ENCODE results near the gene ZNF319.

GRCh38 chr16:57962046-57962445 lies 38.4 kb downstream of the ZNF319 start:
- no peak for TF ChIP-seq CTCF (conservative IDR thresholded peaks at IDR 0.05; ENCODE audit: low read depth, low read length)
- TF ChIP-seq POLR2A (IDR thresholded peaks at IDR 0.05; ENCODE audit: low read depth, low read length) = no peak
- no peak for TF ChIP-seq MAZ (IDR thresholded peaks at IDR 0.05; ENCODE audit: borderline replicate concordance, low read depth, low read length)
- no peak for TF ChIP-seq NFE2L2 (IDR thresholded peaks at IDR 0.05; ENCODE audit: low read depth, low read length)
- TF ChIP-seq CEBPB (IDR thresholded peaks at IDR 0.05; ENCODE audit: low read depth, low read length) = no peak
- TF ChIP-seq MXI1 (IDR thresholded peaks at IDR 0.05; ENCODE audit: borderline replicate concordance, low read depth, low read length) = no peak
- TF ChIP-seq SMC3 (IDR thresholded peaks at IDR 0.05; ENCODE audit: low read depth, low read length) = no peak
